GM19240 (cell line): ENCODE data around the gene ARMCX4.
"Not testable (repeated sequence)": the region's sequence is repeated elsewhere in the genome, so short reads cannot be mapped to it uniquely, and the experiment has no call there.

Experiments
- DNase-seq: peaks from one replicate; pipeline ENCODE4 v3.0.0; 2011; ENCODE audit warnings: low spot score; ENCODE audit not compliant: insufficient read length

Gene ARMCX4

GRCh38 chrX:101485212-101485949 lies at the start of gene ARMCX4:
Gene ARMCX4, plus strand, starts transcription at chrX:101485456. Its CDS starts 3,134 bp downstream, at chrX:101488590.
- DNase-seq: no peak

- no peak for DNase-seq
Observed at GRCh38 chrX:101442085-101442484, 43.2 kb upstream of the ARMCX4 start.

GRCh38 chrX:101449279-101449678 lies 36.0 kb upstream of the ARMCX4 start:
- DNase-seq: no peak

DNA sequence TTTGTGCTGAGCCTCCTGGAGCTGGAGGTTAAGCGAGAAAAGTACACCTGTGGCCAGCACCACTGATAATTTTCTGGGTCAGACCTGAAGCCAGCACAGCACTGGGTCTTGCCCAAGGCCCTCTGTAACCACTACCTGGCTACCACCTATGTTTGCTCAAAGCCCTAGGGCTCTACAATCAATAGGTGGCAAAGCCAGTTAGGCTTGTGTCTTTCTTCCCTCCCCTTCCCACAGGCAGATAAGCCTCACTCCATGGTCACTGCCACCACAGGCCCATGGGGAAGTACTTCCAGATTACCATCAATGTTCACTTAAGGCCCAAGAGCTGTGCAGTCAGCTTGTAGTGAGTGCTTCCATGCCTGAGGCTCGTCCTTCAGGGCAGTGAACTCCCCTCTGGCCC lies 35.2 kb upstream of the ARMCX4 start:
- DNase-seq: no peak

GRCh38 chrX:101450961-101451360 lies 34.3 kb upstream of the ARMCX4 start:
- no peak for DNase-seq

GRCh38 chrX:101452056-101452455 lies 33.2 kb upstream of the ARMCX4 start:
- no peak for DNase-seq

DNA sequence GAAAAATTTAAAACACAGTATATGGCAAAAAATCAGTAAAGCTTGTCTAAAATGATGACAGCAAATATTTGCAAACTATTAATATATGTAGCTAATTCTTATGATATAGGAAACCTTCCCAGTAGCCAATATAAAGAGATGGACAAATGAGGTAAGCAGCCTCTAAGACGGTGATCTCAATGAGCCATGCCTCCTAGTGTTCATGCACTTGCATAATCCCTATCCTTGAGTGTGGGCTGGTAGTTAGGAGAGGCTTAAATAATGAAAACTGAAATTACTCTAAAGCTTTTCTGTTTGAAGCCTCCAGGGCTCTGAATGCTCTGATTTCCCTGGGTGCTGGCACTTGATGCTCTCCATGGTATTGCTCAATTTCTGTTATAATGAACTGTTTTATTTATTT lies 24.6 kb upstream of the ARMCX4 start:
- DNase-seq: no peak

DNA sequence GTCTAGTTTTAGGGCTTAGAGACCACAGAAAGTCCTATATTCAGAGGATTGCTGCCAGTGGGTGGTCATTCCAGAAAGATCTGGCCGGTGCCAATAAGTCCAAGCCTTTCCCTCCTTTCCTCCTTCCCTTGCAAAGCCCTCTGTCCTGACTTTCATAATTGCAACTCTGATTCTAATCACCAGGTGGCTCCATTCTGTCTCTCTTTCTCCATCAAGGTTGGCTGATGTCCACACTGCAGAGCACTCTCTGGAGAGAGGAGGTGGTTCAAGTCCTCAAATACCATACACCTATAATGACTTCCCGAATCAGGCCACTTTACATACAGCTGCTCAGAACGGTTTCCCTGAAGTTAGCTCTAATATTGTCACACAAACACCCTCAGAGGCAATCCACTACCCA lies 22.4 kb upstream of the ARMCX4 start:
- DNase-seq: no peak

- no peak for DNase-seq
Observed at GRCh38 chrX:101478366-101478765, 6.9 kb upstream of the ARMCX4 start.

- no peak for DNase-seq
Observed at GRCh38 chrX:101482296-101482695, 3.0 kb upstream of the ARMCX4 start.

GRCh38 chrX:101483705-101484104 lies 1.6 kb upstream of the ARMCX4 start:
- no peak for DNase-seq

GRCh38 chrX:101484135-101484534 lies 1.1 kb upstream of the ARMCX4 start:
- DNase-seq: no peak

- DNase-seq: no peak
Observed at GRCh38 chrX:101488796-101489195, 3.5 kb downstream of the ARMCX4 start.

- no peak for DNase-seq
Observed at GRCh38 chrX:101491943-101492342, 6.7 kb downstream of the ARMCX4 start.

- no peak for DNase-seq
Observed at GRCh38 chrX:101493225-101493624, 8.0 kb downstream of the ARMCX4 start.

DNA sequence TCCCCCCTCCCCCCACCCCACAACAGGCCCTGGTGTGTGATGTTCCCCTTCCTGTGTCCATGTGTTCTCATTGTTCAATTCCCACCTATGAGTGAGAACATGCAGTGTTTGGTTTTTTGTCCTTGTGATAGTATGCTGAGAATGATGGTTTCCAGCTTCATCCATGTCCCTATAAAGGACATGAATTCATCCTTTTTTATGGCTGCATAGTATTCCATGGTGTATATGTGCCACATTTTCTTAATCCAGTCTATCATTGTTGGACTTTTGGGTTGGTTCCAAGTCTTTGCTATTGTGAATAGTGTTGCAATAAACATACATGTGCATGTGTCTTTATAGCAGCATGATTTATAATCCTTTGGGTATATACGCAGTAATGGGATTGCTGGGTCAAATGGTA lies 17.7 kb downstream of the ARMCX4 start:
- DNase-seq: not testable (repeated sequence)

GRCh38 chrX:101507372-101507771 lies 22.1 kb downstream of the ARMCX4 start:
- DNase-seq: no peak

DNA sequence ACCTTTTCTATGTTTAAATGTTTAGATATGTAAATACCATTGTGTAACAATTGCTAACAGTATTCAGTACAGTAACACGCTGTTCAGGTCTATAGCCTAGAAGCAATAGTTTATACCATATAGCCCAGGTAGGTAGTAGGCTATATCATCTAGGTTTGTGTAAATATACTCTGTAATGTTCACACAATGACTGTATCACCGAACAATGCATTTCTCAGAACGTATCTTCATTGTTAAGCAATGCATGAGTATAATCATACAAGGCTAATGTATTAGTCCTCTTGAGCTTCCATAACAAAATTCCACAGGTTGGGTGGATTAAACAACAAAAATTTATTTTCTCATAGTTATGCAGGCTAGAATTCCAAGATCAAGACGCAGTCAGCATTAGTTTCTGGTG lies 22.7 kb downstream of the ARMCX4 start:
- no peak for DNase-seq

- DNase-seq: no peak
Observed at GRCh38 chrX:101530944-101531343, 45.7 kb downstream of the ARMCX4 start.
